ENCODE measurements around the gene PPCS.

PPCS gene

DNA sequence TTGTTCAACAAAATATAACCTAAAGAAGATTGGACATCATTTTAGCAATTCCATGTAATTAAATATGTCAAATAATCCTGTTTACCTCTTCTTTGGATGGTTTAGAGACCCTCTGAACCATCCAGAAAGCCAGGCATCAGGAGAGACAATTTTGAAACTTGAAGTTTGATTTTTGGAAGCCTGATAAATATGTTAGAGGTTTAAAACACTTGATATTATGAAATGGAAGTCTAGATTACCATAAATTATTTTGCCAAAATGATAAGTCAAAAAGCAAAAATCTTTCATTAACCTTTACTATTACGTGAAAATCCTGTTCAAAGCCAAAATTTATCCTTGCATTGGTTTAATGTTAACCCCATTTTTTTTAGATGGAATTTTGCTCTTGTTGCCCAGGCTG lies 50.2 kb downstream of the PPCS start:
- H3K4me3 ChIP-seq (ENCODE audit: low read depth, low read length), result no peak overlapping the region
- DNase-seq (ENCODE audit: low read depth), result no peak
- TF ChIP-seq, protein P1, sequence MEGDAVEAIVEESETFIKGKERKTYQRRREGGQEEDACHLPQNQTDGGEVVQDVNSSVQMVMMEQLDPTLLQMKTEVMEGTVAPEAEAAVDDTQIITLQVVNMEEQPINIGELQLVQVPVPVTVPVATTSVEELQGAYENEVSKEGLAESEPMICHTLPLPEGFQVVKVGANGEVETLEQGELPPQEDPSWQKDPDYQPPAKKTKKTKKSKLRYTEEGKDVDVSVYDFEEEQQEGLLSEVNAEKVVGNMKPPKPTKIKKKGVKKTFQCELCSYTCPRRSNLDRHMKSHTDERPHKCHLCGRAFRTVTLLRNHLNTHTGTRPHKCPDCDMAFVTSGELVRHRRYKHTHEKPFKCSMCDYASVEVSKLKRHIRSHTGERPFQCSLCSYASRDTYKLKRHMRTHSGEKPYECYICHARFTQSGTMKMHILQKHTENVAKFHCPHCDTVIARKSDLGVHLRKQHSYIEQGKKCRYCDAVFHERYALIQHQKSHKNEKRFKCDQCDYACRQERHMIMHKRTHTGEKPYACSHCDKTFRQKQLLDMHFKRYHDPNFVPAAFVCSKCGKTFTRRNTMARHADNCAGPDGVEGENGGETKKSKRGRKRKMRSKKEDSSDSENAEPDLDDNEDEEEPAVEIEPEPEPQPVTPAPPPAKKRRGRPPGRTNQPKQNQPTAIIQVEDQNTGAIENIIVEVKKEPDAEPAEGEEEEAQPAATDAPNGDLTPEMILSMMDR (IDR thresholded peaks at IDR 0.05; ENCODE audit: control insufficient read depth, extremely low read depth, insufficient read depth), result no peak
